HK-2 (cell line): ENCODE data around the gene NOXRED1.

Source experiments
- DNase-seq: peaks from one replicate; pipeline ENCODE4 v3.0.0-alpha.2; 2018; ENCODE audit not compliant: unreplicated experiment

The NOXRED1 gene

DNA sequence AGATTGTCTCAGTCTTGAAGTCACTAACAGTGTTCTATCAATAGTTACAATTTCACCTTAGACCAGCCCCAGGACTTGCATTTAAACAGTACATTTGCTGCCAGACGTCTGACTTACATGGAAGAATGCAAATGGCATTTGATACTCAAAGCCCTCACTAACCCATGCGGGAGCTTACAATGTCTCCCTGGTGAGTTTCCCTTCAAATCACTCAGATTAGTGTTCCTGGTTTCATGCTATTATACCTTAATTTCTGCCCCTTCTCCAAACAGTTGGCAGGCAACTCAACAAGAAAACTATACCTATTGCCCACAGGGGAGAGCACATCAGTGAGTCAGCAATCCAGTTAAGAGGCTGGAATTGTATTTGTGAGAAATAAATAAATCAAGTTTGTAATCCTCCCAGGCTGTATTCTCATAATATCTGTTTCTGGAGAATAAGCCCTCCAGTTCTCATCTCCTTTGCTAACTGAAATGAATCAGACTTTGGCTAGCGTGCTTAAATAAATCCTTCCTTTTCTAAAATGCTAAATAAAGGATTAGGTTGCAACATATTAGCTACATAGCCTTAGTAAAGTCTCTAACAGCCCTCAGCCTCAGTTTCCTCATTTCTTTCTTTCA is 78.8 kb downstream of the NOXRED1 start:
- no peak for DNase-seq
